ENCODE data around the gene SPIN1.

DNA sequence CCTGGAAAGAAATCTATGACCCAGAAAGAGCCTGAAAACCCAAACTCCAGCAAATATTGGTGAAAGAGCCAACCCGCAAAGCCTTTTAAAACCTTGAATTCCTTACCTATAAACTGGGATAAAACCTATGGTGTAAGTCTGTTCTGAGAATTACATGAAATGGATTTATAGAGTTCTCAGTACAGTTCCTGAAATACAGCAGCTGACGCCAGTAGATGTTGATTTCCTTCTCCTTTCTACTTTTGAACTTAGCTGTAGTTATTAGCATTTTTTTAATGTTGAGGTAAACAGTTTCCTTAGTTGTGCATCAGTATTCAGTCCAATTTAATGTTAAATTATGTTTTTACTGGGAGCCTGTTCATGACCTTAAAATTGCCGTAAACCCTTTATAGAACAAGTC lies 3.7 kb downstream of the SPIN1 start:
- TF ChIP-seq, protein P1, sequence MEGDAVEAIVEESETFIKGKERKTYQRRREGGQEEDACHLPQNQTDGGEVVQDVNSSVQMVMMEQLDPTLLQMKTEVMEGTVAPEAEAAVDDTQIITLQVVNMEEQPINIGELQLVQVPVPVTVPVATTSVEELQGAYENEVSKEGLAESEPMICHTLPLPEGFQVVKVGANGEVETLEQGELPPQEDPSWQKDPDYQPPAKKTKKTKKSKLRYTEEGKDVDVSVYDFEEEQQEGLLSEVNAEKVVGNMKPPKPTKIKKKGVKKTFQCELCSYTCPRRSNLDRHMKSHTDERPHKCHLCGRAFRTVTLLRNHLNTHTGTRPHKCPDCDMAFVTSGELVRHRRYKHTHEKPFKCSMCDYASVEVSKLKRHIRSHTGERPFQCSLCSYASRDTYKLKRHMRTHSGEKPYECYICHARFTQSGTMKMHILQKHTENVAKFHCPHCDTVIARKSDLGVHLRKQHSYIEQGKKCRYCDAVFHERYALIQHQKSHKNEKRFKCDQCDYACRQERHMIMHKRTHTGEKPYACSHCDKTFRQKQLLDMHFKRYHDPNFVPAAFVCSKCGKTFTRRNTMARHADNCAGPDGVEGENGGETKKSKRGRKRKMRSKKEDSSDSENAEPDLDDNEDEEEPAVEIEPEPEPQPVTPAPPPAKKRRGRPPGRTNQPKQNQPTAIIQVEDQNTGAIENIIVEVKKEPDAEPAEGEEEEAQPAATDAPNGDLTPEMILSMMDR (IDR thresholded peaks at IDR 0.05; ENCODE audit: poor library complexity) = no peak
- no peak for TF ChIP-seq EZH2phosphoT487 (IDR thresholded peaks at IDR 0.05; ENCODE audit: low read depth, severe bottlenecking, unreplicated experiment)

Data from hepatocyte (in vitro differentiated cells).